GM12878 (cell line): Measurements from ENCODE around the gene SRPX2. TPM values are rescaled to one million over a fixed set of nuclear protein-coding genes. Genes with fewer than 3 reads are reported as not detected.

Experiments used
- ATAC-seq: fragments of 200-7000 bp; cut with Tn5 transposase; 3 replicates; pipeline ENCODE4 v1.9.1; 2020; ENCODE audit warnings: mild to moderate bottlenecking, moderate library complexity
- BruUV-seq: library from RNA; stranded (reverse); fragments of 400-500 nt; replicated peaks from 2 replicates; lab custom pipeline; 2021; lab: Mats Ljungman, UMichigan
- CTCF ChIA-PET: fragments of 300-600 bp; sonication (Branson Sonifier 250); formaldehyde crosslinking; extraction: SDS; loops from one replicate; lab custom pipeline; 2021; ENCODE audit warnings: inconsistent platforms; lab: Yijun Ruan, JAX
- POLR2A ChIA-PET: fragments of 350-600 bp; formaldehyde crosslinking; extraction: SDS; loops from one replicate; lab custom pipeline; 2021; ENCODE audit warnings: inconsistent platforms; lab: Charles Lee
- RAD21 ChIA-PET: fragments of 300-600 bp; sonication (Branson Sonifier 250); formaldehyde crosslinking; loops from one replicate; lab custom pipeline; 2023; ENCODE audit warnings: antibody characterized with exemption; ENCODE audit not compliant: unreplicated experiment; lab: Charles Lee
- SMC1A ChIA-PET: fragments of 300-600 bp; sonication (Branson Sonifier 250); formaldehyde crosslinking; loops from one replicate; lab custom pipeline; 2023; ENCODE audit not compliant: unreplicated experiment, uncharacterized antibody; lab: Charles Lee
- DNase-seq: peaks from one replicate; pipeline ENCODE4 v3.0.0-alpha.2; 2011; ENCODE audit warnings: low read depth, low spot score
- FAIRE-seq: peaks from 3 replicates; lab custom pipeline; 2011; peaks lifted over from hg19 to GRCh38; lab: Jason Lieb, UNC
- H2AFZ ChIP-seq: 2 replicates; pipeline ENCODE4 v1.6.0; 2011; ENCODE audit warnings: low read depth, low read length, control low read depth; ENCODE audit not compliant: control insufficient read depth
- H3K27ac ChIP-seq: 2 replicates; pipeline ENCODE4 v1.5.1; 2011; ENCODE audit warnings: control low read depth; ENCODE audit not compliant: control insufficient read depth, insufficient read depth
- H3K27me3 ChIP-seq, 2 experiments: replicated peaks in 1 of 2; 2 replicates each; pipeline versions ENCODE4 v1.6.0 to v1.6.1; 2011; ENCODE audit warnings: low read length in 1 of 2; ENCODE audit not compliant: control insufficient read depth in 2 of 2, insufficient read depth in 2 of 2
- H3K36me3 ChIP-seq, 2 experiments: 2 replicates each; pipeline ENCODE4 v1.5.1; 2011; ENCODE audit warnings: low read length in 1 of 2; ENCODE audit not compliant: control insufficient read depth in 2 of 2, insufficient read depth in 2 of 2
- H3K4me1 ChIP-seq: 2 replicates; pipeline ENCODE4 v1.6.1; 2011; ENCODE audit warnings: mild to moderate bottlenecking, low read length, moderate library complexity, mixed read lengths; ENCODE audit not compliant: control insufficient read depth, insufficient read depth
- H3K4me2 ChIP-seq: 2 replicates; pipeline ENCODE4 v1.6.0; 2011; ENCODE audit warnings: control low read depth; ENCODE audit not compliant: control insufficient read depth, insufficient read depth
- H3K4me3 ChIP-seq: fragments of 200-600 bp; sonication (generic); 2 replicates; pipeline ENCODE4 v1.5.1; 2016
- H3K79me2 ChIP-seq: 2 replicates; pipeline ENCODE4 v1.6.0; 2011; ENCODE audit warnings: low read length; ENCODE audit not compliant: control insufficient read depth, insufficient read depth
- H3K9ac ChIP-seq: 2 replicates; pipeline ENCODE4 v1.8.0; 2011; ENCODE audit warnings: low read length, control low read depth, mixed read lengths; ENCODE audit not compliant: control insufficient read depth, insufficient read depth
- H3K9me3 ChIP-seq: replicated peaks from 3 replicates; pipeline ENCODE4 v1.5.1; 2011; ENCODE audit warnings: mild to moderate bottlenecking, low read length; ENCODE audit not compliant: control insufficient read depth, insufficient read depth
- H4K20me1 ChIP-seq: 2 replicates; pipeline ENCODE4 v1.6.0; 2011; ENCODE audit not compliant: control insufficient read depth, insufficient read depth
- ELK1 ChIP-seq: IDR thresholded peaks from 2 replicates; pipeline ENCODE4 v1.6.1; 2012; ENCODE audit warnings: low read depth, low read length, improper control_type of control experiment
- JUNB ChIP-seq: IDR thresholded peaks from 2 replicates; pipeline ENCODE4 v1.6.1; 2016; ENCODE audit warnings: antibody characterized with exemption, mild to moderate bottlenecking
- MLLT1 ChIP-seq: fragments of 450-650 bp; IDR thresholded peaks from 2 replicates; pipeline ENCODE4 v1.6.1; 2016; ENCODE audit warnings: mild to moderate bottlenecking
- TCF12 ChIP-seq: IDR thresholded peaks from 2 replicates; pipeline ENCODE4 v1.6.1; 2011; ENCODE audit warnings: low read depth, mild to moderate bottlenecking, low read length
- WGBS: methylation state at CpG from one replicate; pipeline ENCODE4 v1.1.6; 2016; ENCODE audit warnings: low lambda C conversion rate; ENCODE audit not compliant: insufficient replicate concordance, insufficient coverage; ENCODE audit errors: missing lambda C conversion rate; 5-methylcytosine and 5-hydroxymethylcytosine counted together
- in situ Hi-C: fragments of 300-500 bp; cut with MboI; formaldehyde crosslinking; loops from 9 replicates; pipeline ENCODE4 v1.14.3; 2018; ENCODE audit warnings: mixed read lengths
- intact Hi-C: fragments of 100-400 bp; cut with micrococcal nuclease; formaldehyde crosslinking; loops from one replicate; pipeline ENCODE4 v1.14.2; 2022; ENCODE audit not compliant: unreplicated experiment
- polyA plus RNA-seq, 11 experiments: library from polyadenylated mRNA; depleted of rRNA in 4 of 11; unstranded in 6 of 11; stranded (reverse) in 5 of 11; fragments of >200 nt; fragmentation: Nextera tagmentation in 4 of 11; fragmentation: Illumina TruSeq in 1 of 11; extraction: Ambion mirVana in 4 of 11; extraction: Trizol in 1 of 11; gene quantifications; 1 replicate in 1 of 11; 2 replicates in 10 of 11; pipeline versions ENCODE4 v1.2.1 to v1.2.3, GENCODE V29; 2011 to 2016; ENCODE audit warnings: inconsistent platforms in 2 of 11, missing spikeins in 2 of 11, low read depth in 1 of 11
- total RNA-seq, 4 experiments: library from RNA; depleted of rRNA in 3 of 4; stranded (reverse); fragments of >200 nt in 3 of 4; fragmentation: Illumina TruSeq in 1 of 4; extraction: Trizol in 1 of 4; gene quantifications; 2 replicates each; pipeline versions ENCODE4 v1.2.1 to v1.2.3, GENCODE V29; 2013 to 2021

SRPX2 gene
- total and polyA plus RNA-seq, 10 of the 15 experiments (the other 5 are each of a cell fraction or from before 2014, with no cell fraction given) = not detected

- no TSS peak for BruUV-seq
Measured at GRCh38 chrX:100635040-100635439, 9.0 kb upstream of the SRPX2 start.

More at GRCh38 chrX:100635040-100635439, 9.0 kb upstream of the SRPX2 start:
- no peaks in the 10 kb centered on the region for H3K4me1 ChIP-seq
- H4K20me1 ChIP-seq = no peaks in the 10 kb centered on the region
- H3K4me2 ChIP-seq = no peak overlapping the region
- no peak overlapping the region for H2AFZ ChIP-seq
- no peak for FAIRE-seq
- no peaks in the 10 kb centered on the region for H3K79me2 ChIP-seq
- H3K27me3 ChIP-seq = peaks cover 0 to 2% of the 10 kb centered on the region in 2 experiments; a peak in 2 of 4 replicates
- CTCF ChIA-PET = no interaction called here
- H3K4me3 ChIP-seq = no peak overlapping the region
- H3K36me3 ChIP-seq = no peaks in the 10 kb centered on the region
- intact Hi-C loops (loop anchor here (10.0 kb wide), 1 partner anchor 120 kb away; no protein-coding TSS in a partner anchor), in situ Hi-C loops (no loop called here)
- H3K27ac ChIP-seq = no peak overlapping the region
- no peak overlapping the region for H3K9ac ChIP-seq
- TF ChIP-seq MLLT1 (no peak), TCF12 (no peak), JUNB (no peak), ELK1 (no peak)
- SMC1A ChIA-PET = no interaction called here
- WGBS = 40% methylated on average over 5 of the region's 5 CpGs
- POLR2A ChIA-PET = no interaction called here
- ATAC-seq = no peak
- H3K9me3 ChIP-seq = no peaks in the 10 kb centered on the region; the same call in 2 of the 3 replicates
- DNase-seq = no peak
- RAD21 ChIA-PET = no interaction called here
